Thyroid gland (tissue), 4 donors: ENCODE data around the gene ADAD2. TPM values are rescaled to one million over a fixed set of nuclear protein-coding genes. Genes with fewer than 3 reads are reported as not detected.

ENCODE experiments used
- DNase-seq, 2 donors: peaks; one replicate each; pipeline ENCODE4 v3.0.0-alpha.2; 2019
- H3K27ac ChIP-seq, 3 donors: fragments of 200-600 bp; sonication (generic); 1 replicate in 2 of 3; 2 replicates in 1 of 3; pipeline ENCODE4 v1.5.1; 2016 to 2019; ENCODE audit warnings: mild to moderate bottlenecking in 1 of 3, moderate library complexity in 1 of 3
- H3K27me3 ChIP-seq: fragments of 200-600 bp; sonication (generic); one replicate; pipeline ENCODE4 v1.5.1; 2019
- H3K36me3 ChIP-seq, 2 donors: fragments of 200-600 bp; sonication (generic); one replicate each; pipeline ENCODE4 v1.5.1; 2016 to 2019
- H3K4me1 ChIP-seq, 2 donors: fragments of 200-600 bp; sonication (generic); one replicate each; pipeline ENCODE4 v1.5.1; 2017 to 2019
- H3K4me3 ChIP-seq, 3 donors: fragments of 200-600 bp; sonication (generic); replicated peaks in 1 of 3; 1 replicate in 2 of 3; 2 replicates in 1 of 3; pipeline ENCODE4 v1.5.1; 2016; ENCODE audit warnings: mild to moderate bottlenecking in 1 of 3
- H3K9me3 ChIP-seq: fragments of 200-600 bp; sonication (generic); one replicate; pipeline ENCODE4 v1.5.1; 2017
- CTCF ChIP-seq, 6 experiments: fragments of 200-600 bp in 3 of 6; fragments of 450-650 bp in 3 of 6; sonication (generic) in 3 of 6; IDR thresholded peaks; one replicate each; pipeline ENCODE4 v1.5.1; 2016 to 2019; ENCODE audit warnings: antibody characterized with exemption in 6 of 6, mild to moderate bottlenecking in 2 of 6, inconsistent platforms in 1 of 6, moderate library complexity in 1 of 6
- POLR2A ChIP-seq, 2 donors: fragments of 450-650 bp; IDR thresholded peaks; one replicate each; pipeline ENCODE4 v1.6.1; 2017; ENCODE audit warnings: antibody characterized with exemption in 2 of 2, mild to moderate bottlenecking in 2 of 2, moderate library complexity in 1 of 2
- WGBS, 2 donors: methylation state at CpG; one replicate each; pipeline ENCODE4 v1.1.5; 2017; 5-methylcytosine and 5-hydroxymethylcytosine counted together
- intact Hi-C: fragments of 100-400 bp; cut with DNase I; formaldehyde crosslinking; loops from one replicate; pipeline ENCODE4 v1.15.1; 2023
- total RNA-seq, 4 donors: library from RNA; depleted of rRNA; stranded (reverse); fragments of >200 nt; gene quantifications; one replicate each; pipeline ENCODE4 v1.2.3, GENCODE V29; 2016

Gene ADAD2
- total RNA-seq, 4 donors from 2014 or later, result 0.24 to 0.78 (median 0.54) TPM

DNA sequence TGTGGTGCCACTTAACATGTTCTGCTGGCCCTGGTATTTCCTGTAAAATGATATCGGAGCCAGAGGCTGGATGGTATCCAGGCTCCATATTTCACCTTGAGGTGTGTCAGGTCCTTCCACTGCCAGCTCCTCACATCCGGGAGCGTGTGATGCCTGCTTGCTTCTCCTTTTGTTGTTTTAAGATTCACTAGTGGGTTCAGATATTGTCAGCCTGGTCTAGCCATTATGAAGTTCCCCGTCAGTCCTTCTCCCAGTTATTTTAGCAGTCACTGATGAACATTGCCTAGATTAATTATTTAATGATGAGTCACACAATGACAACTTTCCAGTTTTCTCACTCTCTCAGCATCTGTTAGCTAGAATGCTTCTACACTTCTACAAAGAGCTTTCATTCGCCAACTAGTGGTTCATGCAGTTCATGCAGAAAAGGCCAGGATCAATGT, 34.6 kb upstream of the ADAD2 start:
- no peak for TF ChIP-seq POLR2A (IDR thresholded peaks at IDR 0.05)
- TF ChIP-seq CTCF (IDR thresholded peaks at IDR 0.05), result no peak
- 80 to 84% methylated on average over 5 of the region's 5 CpGs for WGBS, 2 donors
- intact Hi-C loops, result no loop called here

DNA sequence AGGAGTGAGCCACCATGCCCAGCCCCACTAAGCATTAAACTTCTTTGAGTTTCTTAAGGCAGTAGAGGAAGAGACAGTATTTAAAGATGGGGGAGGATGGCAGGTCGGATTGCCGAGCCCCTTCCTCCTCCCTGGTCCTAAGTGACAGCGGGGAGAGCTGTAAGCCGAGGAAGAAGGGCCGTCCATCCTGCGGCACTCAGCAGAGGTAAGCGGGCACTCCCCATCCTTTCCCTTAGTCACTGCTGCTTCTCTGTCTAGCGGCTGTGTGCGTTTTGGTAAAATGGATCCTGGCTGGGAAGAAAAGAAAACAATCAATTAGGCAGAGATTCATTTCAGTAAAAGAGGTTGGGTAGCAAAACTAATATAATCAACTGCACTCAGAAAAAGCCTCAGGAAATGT, 31.9 kb upstream of the ADAD2 start:
- no peaks in the 10 kb centered on the region for H3K4me1 ChIP-seq
- DNase-seq, result no peak
- intact Hi-C loops, result no loop called here
- no peaks in the 10 kb centered on the region for H3K9me3 ChIP-seq
- H3K27ac ChIP-seq, result no peak overlapping the region
- no peaks in the 10 kb centered on the region for H3K27me3 ChIP-seq
- WGBS, 2 donors, result 35 to 42% methylated on average over 9 of the region's 9 CpGs
- H3K4me3 ChIP-seq, result no peak overlapping the region
- no peak for TF ChIP-seq POLR2A (IDR thresholded peaks at IDR 0.05)
- TF ChIP-seq CTCF (IDR thresholded peaks at IDR 0.05), result no peak
- no peaks in the 10 kb centered on the region for H3K36me3 ChIP-seq

More for the DNA sequence above, 34.6 kb upstream of the ADAD2 start:
- Histone ChIP-seq H3K9me3 (no peaks in the 10 kb centered on the region), H3K27me3 (no peaks in the 10 kb centered on the region), H3K36me3 (no peaks in the 10 kb centered on the region), H3K4me3 (no peak overlapping the region), H3K4me1 (no peaks in the 10 kb centered on the region), H3K27ac (no peak overlapping the region)
- no peak for DNase-seq

DNA sequence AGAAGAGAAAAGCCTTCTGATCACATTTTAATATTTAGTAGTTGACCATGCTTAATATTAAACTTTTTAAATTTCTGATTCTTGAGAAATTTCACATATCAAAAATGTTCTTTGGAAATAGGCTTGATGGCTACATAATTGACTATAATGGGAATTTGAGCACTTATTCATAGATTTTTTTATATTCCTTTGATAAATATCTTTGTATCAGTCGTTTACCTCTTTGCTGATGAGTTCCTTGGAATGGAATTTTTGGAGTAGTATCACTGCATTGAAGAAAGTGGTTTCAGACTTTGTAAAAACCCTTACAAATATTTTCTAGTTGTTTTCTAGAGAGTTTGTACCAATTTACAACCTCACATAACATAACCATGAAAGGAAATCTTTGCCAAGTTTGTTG, 31.2 kb upstream of the ADAD2 start:
- Histone ChIP-seq H3K9me3 (no peaks in the 10 kb centered on the region), H3K27ac (no peak overlapping the region), H3K27me3 (no peaks in the 10 kb centered on the region), H3K4me3 (no peak overlapping the region), H3K36me3 (no peaks in the 10 kb centered on the region), H3K4me1 (no peaks in the 10 kb centered on the region)
- DNase-seq, result no peak
- no peak for TF ChIP-seq CTCF (IDR thresholded peaks at IDR 0.05)
- intact Hi-C loops, result no loop called here
- WGBS, 2 donors, result 72 to 73% methylated on average over 1 of the region's 1 CpG

DNA sequence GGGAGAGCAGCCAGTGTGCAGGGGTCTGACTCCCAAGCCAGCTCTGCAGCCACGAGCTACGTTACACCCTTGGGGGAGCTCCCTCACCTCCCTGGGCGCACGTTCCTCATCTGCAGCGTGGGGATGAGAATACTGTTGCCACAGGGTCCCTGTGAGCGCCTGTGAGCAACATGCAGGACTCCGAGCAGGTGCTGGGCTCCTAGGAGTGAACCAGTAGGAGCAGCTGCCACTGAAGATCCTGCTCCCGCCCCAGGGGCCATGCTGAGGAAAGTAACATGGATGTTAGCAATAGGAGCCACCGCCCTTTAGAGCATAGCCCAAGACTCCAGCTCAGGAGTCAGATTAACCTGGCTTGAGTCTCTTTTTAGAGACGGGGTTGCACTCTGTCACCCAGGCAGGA, 29.9 kb upstream of the ADAD2 start:
- H3K36me3 ChIP-seq, result no peaks in the 10 kb centered on the region
- 81 to 89% methylated on average over 6 to 10 of the region's 10 CpGs for WGBS, 2 donors
- H3K27ac ChIP-seq, result no peak overlapping the region
- H3K4me1 ChIP-seq, result no peaks in the 10 kb centered on the region
- H3K4me3 ChIP-seq, result no peak overlapping the region
- no peak for DNase-seq
- H3K27me3 ChIP-seq, result no peaks in the 10 kb centered on the region
- intact Hi-C loops, result no loop called here
- TF ChIP-seq POLR2A (IDR thresholded peaks at IDR 0.05) (no peak), CTCF (IDR thresholded peaks at IDR 0.05) (no peak)
- H3K9me3 ChIP-seq, result no peaks in the 10 kb centered on the region

- intact Hi-C loops, result no loop called here
- no peaks in the 10 kb centered on the region for H3K36me3 ChIP-seq
- H3K4me1 ChIP-seq, result no peaks in the 10 kb centered on the region
- WGBS, 2 donors, result 67 to 68% methylated on average over 3 of the region's 3 CpGs
- H3K27me3 ChIP-seq, result no peaks in the 10 kb centered on the region
- H3K9me3 ChIP-seq, result no peaks in the 10 kb centered on the region
- H3K27ac ChIP-seq, result no peak overlapping the region
- H3K4me3 ChIP-seq, result no peak overlapping the region
- TF ChIP-seq CTCF (IDR thresholded peaks at IDR 0.05) (no peak), POLR2A (IDR thresholded peaks at IDR 0.05) (no peak)
- no peak for DNase-seq
Observed at GRCh38 chr16:84161801-84162200, 29.2 kb upstream of the ADAD2 start.
